HEK293 (cell line): Measurements from ENCODE around the gene NAALADL2.

Experiments used
- CTCF ChIP-seq: fragments of 450-650 bp; formaldehyde crosslinking; IDR thresholded peaks from 2 replicates; pipeline ENCODE4 v1.5.1; 2016; ENCODE audit warnings: missing biosample characterization, missing genetic modification characterization
- PBX3 ChIP-seq: sonication (generic); formaldehyde crosslinking; IDR thresholded peaks from 2 replicates; pipeline ENCODE4 v1.8.1; 2022; ENCODE audit warnings: mild to moderate bottlenecking, moderate library complexity, missing genetic modification reagents
- SP2 ChIP-seq: fragments of 450-650 bp; formaldehyde crosslinking; IDR thresholded peaks from 2 replicates; pipeline ENCODE4 v1.5.1; 2016; ENCODE audit warnings: missing biosample characterization, missing genetic modification characterization
- ZBTB8A ChIP-seq: fragments of 450-650 bp; formaldehyde crosslinking; IDR thresholded peaks from 2 replicates; pipeline ENCODE4 v1.5.1; 2016; ENCODE audit warnings: missing biosample characterization, missing genetic modification characterization
- ZFP3 ChIP-seq: fragments of 450-650 bp; formaldehyde crosslinking; IDR thresholded peaks from 2 replicates; pipeline ENCODE4 v1.5.1; 2016; ENCODE audit warnings: low read depth, missing biosample characterization, missing genetic modification characterization
- ZNF114 ChIP-seq: fragments of 450-650 bp; formaldehyde crosslinking; IDR thresholded peaks from 2 replicates; pipeline ENCODE4 v1.5.0; 2017; ENCODE audit warnings: missing biosample characterization, missing genetic modification characterization
- ZNF302 ChIP-seq: fragments of 450-650 bp; formaldehyde crosslinking; IDR thresholded peaks from 2 replicates; pipeline ENCODE4 v1.5.1; 2016; ENCODE audit warnings: missing biosample characterization, missing genetic modification characterization, low read depth
- ZNF639 ChIP-seq: fragments of 450-650 bp; formaldehyde crosslinking; IDR thresholded peaks from 2 replicates; pipeline ENCODE4 v1.5.1; 2016; ENCODE audit warnings: missing biosample characterization, missing genetic modification characterization
- ZNF660 ChIP-seq: fragments of 450-650 bp; IDR thresholded peaks from 2 replicates; pipeline ENCODE4 v1.5.1; 2018; ENCODE audit warnings: missing biosample characterization, mild to moderate bottlenecking, missing genetic modification characterization
- ZNF692 ChIP-seq: fragments of 450-650 bp; formaldehyde crosslinking; IDR thresholded peaks from 2 replicates; pipeline ENCODE4 v1.5.1; 2016; ENCODE audit warnings: missing biosample characterization, missing genetic modification characterization

GRCh38 chr3:174936590-174936989 is 77.5 kb downstream of the NAALADL2 start:
- TF ChIP-seq PBX3 (CRISPR knock-in tag) (no peak), ZNF114 (no peak), ZNF692 (tag by site-specific recombination) (no peak), CTCF (no peak), ZBTB8A (tag by site-specific recombination) (no peak), ZNF660 (no peak), ZFP3 (tag by site-specific recombination) (no peak), ZNF302 (tag by site-specific recombination) (no peak), ZNF639 (tag by site-specific recombination) (no peak), SP2 (tag by site-specific recombination) (no peak)
